ENCODE results near the gene TGFBR3.

Gene TGFBR3

GRCh38 chr1:91806181-91806768 is 79.7 kb downstream of the TGFBR3 start:
- no peak for ATAC-seq (replicated peaks)
- no peak overlapping the region for H3K4me3 Mint-ChIP-seq
- DNase-seq: no peak
- no peaks in the 10 kb centered on the region for H3K27me3 Mint-ChIP-seq
- H3K4me1 Mint-ChIP-seq (ENCODE audit: low read depth in 2 of 2): peaks cover 51 to 62% of the 10 kb centered on the region in 2 donors
- no peaks in the 10 kb centered on the region for H3K9me3 Mint-ChIP-seq
- peaks cover 22% of the 10 kb centered on the region for H3K36me3 Mint-ChIP-seq (ENCODE audit: insufficient read depth)
- peak overlapping the region; percentile 92 to 98 for H3K27ac Mint-ChIP-seq

- DNase-seq (peak; percentile 18 to 33 (median 20)), ATAC-seq (replicated peaks) (no peak)
- Mint-ChIP-seq H3K9me3 (no peaks in the 10 kb centered on the region), H3K27me3 (no peaks in the 10 kb centered on the region), H3K4me3 (peak overlapping the region; percentile 69 to 81), H3K4me1 (ENCODE audit: low read depth in 2 of 2) (peaks cover 48 to 58% of the 10 kb centered on the region in 2 donors), H3K36me3 (ENCODE audit: insufficient read depth) (peaks cover 22% of the 10 kb centered on the region), H3K27ac (peak overlapping the region; percentile 92 to 98)
These were observed 80.6 kb downstream of the TGFBR3 start for GRCh38 chr1:91805311-91805801.

- DNase-seq: peak; percentile 72 to 78 (median 75)
- Mint-ChIP-seq H3K27ac (peak overlapping the region; percentile 92 to 98), H3K4me1 (ENCODE audit: low read depth in 2 of 2) (peaks cover 51 to 55% of the 10 kb centered on the region in 2 donors)
These were observed 81.4 kb downstream of the TGFBR3 start for GRCh38 chr1:91804546-91805023.

DNA sequence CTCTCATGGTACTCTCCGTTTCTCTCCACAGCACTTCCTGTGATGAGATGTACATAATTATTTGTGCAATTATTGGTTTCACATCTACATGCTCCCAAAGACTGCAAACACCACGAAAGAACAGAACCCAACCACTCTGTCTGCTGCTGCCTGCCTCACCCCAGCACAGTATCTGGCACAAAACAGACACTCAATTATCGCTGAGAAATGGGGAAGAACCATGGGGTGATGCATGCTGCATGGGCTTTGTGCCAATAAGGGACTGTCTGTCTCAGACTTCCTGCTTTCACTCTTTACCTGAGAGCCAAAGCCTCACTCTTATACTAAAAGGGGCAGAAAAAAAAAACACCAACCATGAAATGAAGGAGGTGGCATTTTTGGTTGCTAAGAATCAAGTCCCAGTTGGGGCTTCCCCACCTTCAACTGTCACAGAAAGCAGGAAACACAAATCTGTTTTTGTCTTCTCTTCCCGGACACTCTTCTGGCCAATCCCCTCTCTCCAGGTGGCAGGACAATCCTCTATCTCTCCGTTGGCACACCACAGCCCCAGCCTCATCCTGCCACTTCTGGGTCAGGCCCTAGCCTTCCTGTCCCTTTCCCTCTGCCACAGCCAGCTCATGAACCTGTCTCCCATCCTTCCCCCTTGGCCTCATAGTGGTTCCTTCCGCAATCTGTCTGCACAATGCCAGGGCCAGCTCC is 82.0 kb downstream of the TGFBR3 start:
- H3K9me3 Mint-ChIP-seq: no peaks in the 10 kb centered on the region
- peak; percentile 60 for ATAC-seq (replicated peaks)
- no peaks in the 10 kb centered on the region for H3K27me3 Mint-ChIP-seq
- DNase-seq: peak; percentile 71 to 78 (median 72)
- peaks cover 22% of the 10 kb centered on the region for H3K36me3 Mint-ChIP-seq (ENCODE audit: insufficient read depth)
- peaks cover 53 to 55% of the 10 kb centered on the region in 2 donors for H3K4me1 Mint-ChIP-seq (ENCODE audit: low read depth in 2 of 2)
- peak overlapping the region; percentile 69 to 81 for H3K4me3 Mint-ChIP-seq
- peak overlapping the region; percentile 92 to 98 for H3K27ac Mint-ChIP-seq

More at GRCh38 chr1:91804546-91805023, 81.4 kb downstream of the TGFBR3 start:
- H3K27me3 Mint-ChIP-seq: no peaks in the 10 kb centered on the region
- H3K9me3 Mint-ChIP-seq: no peaks in the 10 kb centered on the region
- ATAC-seq (replicated peaks): peak; percentile 69
- peak overlapping the region; percentile 69 to 81 for H3K4me3 Mint-ChIP-seq
- H3K36me3 Mint-ChIP-seq (ENCODE audit: insufficient read depth): peaks cover 22% of the 10 kb centered on the region

DNA sequence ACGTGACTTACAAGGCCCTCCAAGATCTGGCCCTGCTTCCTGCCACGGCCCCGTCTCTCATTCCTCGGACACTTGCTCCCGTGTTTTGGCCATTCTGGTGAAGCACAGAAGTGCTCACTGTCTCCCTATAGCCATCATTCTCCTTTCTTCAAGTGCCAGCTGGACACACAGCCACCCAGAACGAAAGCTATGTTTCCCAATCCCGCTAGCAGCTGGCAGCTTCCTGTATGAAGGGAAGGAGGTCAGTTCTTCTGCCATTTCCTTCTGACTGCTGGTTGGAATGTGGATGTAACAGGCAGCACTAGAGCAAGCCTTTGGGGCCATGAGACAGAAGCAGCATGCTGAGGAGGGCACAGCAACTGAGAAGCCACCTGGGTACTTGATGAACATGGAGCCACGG is 82.8 kb downstream of the TGFBR3 start:
- no peak for DNase-seq
- H3K4me3 Mint-ChIP-seq: peak overlapping the region; percentile 69 to 81

GRCh38 chr1:91801496-91802115 is 84.3 kb downstream of the TGFBR3 start:
- Mint-ChIP-seq H3K27me3 (no peaks in the 10 kb centered on the region), H3K36me3 (ENCODE audit: insufficient read depth) (peaks cover 28% of the 10 kb centered on the region), H3K9me3 (no peaks in the 10 kb centered on the region), H3K4me3 (no peak overlapping the region), H3K27ac (peak overlapping the region; percentile 38 to 92), H3K4me1 (ENCODE audit: low read depth in 2 of 2) (peaks cover 61 to 63% of the 10 kb centered on the region in 2 donors)
- ATAC-seq (replicated peaks) (no peak), DNase-seq (no peak)

More for the DNA sequence above, 82.8 kb downstream of the TGFBR3 start:
- H3K4me1 Mint-ChIP-seq (ENCODE audit: low read depth in 2 of 2): peaks cover 59 to 63% of the 10 kb centered on the region in 2 donors
- H3K9me3 Mint-ChIP-seq: no peaks in the 10 kb centered on the region
- peaks cover 22% of the 10 kb centered on the region for H3K36me3 Mint-ChIP-seq (ENCODE audit: insufficient read depth)
- no peak for ATAC-seq (replicated peaks)
- no peaks in the 10 kb centered on the region for H3K27me3 Mint-ChIP-seq
- H3K27ac Mint-ChIP-seq: peak overlapping the region; percentile 92 to 98

DNA sequence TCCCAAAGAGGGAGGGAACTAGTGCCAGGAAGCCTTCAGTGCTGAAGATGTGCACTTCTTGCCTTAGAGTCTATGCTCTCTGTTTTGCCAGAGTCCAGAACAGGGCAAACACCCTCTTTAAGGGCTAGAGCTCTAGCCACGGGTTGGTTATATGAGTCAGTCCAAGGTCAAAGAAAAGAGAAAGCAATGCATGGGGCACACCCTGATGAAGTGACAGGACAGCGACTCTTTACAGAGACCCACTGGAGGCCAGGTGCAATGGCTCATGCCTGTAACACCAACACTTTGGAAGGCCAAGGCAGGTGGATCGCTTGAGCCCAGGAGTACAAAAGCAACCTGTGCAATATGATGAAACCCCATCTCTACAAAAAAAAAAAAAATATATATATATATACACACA is 86.1 kb downstream of the TGFBR3 start:
- ATAC-seq (replicated peaks) (no peak), DNase-seq (no peak)
- H3K27ac Mint-ChIP-seq: peak overlapping the region; percentile 68 to 73
- no peaks in the 10 kb centered on the region for H3K27me3 Mint-ChIP-seq
- peaks cover 38% of the 10 kb centered on the region for H3K36me3 Mint-ChIP-seq (ENCODE audit: insufficient read depth)
- no peaks in the 10 kb centered on the region for H3K9me3 Mint-ChIP-seq
- H3K4me3 Mint-ChIP-seq: no peak overlapping the region
- H3K4me1 Mint-ChIP-seq (ENCODE audit: low read depth in 2 of 2): peaks cover 51 to 53% of the 10 kb centered on the region in 2 donors

- Mint-ChIP-seq H3K9me3 (no peaks in the 10 kb centered on the region), H3K4me3 (no peak overlapping the region), H3K4me1 (ENCODE audit: low read depth in 2 of 2) (peaks cover 46 to 51% of the 10 kb centered on the region in 2 donors), H3K36me3 (ENCODE audit: insufficient read depth) (peaks cover 34% of the 10 kb centered on the region), H3K27me3 (no peaks in the 10 kb centered on the region), H3K27ac (peak overlapping the region; percentile 68 to 73)
- no peak for ATAC-seq (replicated peaks)
- DNase-seq: no peak
These were observed 86.8 kb downstream of the TGFBR3 start for GRCh38 chr1:91799159-91799558.

- peaks cover 43 to 49% of the 10 kb centered on the region in 2 donors for H3K4me1 Mint-ChIP-seq (ENCODE audit: low read depth in 2 of 2)
- ATAC-seq (replicated peaks): no peak
- H3K4me3 Mint-ChIP-seq: no peak overlapping the region
These were observed 87.2 kb downstream of the TGFBR3 start for GRCh38 chr1:91798740-91799139.

DNA sequence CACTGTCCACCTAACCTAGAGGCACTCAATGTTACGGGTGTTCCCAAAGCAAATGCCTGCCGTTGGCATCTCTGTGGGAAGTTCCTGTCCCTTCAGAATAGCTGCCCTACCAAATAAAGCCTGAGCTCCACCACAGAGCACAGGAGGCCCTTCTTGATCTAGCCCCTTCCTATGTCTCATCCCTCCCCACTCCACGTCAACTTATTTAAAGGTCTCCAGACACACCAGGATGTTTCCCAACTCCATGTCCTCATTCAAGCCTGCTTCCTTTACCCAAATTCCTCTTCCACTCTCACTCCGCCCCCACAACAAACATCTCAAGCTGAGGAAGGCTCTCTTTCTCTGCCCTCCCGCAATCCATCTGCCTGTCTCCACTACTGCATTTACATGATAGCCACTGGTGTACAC is 87.7 kb downstream of the TGFBR3 start:
- Mint-ChIP-seq H3K9me3 (no peaks in the 10 kb centered on the region), H3K4me3 (no peak overlapping the region), H3K27ac (peak overlapping the region; percentile 24 to 68), H3K27me3 (no peaks in the 10 kb centered on the region), H3K36me3 (ENCODE audit: insufficient read depth) (peaks cover 29% of the 10 kb centered on the region), H3K4me1 (ENCODE audit: low read depth in 2 of 2) (peaks cover 39 to 44% of the 10 kb centered on the region in 2 donors)
- no peak for DNase-seq
- ATAC-seq (replicated peaks): no peak

More at GRCh38 chr1:91798740-91799139, 87.2 kb downstream of the TGFBR3 start:
- DNase-seq: no peak
- H3K9me3 Mint-ChIP-seq: no peaks in the 10 kb centered on the region
- H3K27me3 Mint-ChIP-seq: no peaks in the 10 kb centered on the region
- H3K36me3 Mint-ChIP-seq (ENCODE audit: insufficient read depth): peaks cover 33% of the 10 kb centered on the region
- peak overlapping the region; percentile 24 to 68 for H3K27ac Mint-ChIP-seq

DNA sequence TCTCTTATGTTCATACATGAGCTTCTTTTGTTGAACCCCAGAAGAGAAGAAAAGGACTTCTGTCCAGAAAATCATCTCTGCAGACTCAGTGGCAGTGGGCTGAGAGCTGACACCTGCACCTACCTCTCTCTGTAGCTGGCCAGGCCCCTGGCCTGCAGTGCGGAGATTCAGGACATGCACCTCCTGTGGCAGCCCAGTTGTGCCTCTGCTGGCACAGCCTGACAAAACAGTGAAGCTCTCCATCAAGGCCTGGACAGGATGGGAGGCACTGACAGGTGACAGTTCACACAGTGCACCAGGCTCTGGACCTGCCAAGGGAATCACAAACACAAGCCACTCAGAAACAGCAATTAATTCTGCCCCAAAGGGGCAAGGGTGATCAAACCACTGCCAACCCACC is 88.8 kb downstream of the TGFBR3 start:
- peaks cover 34 to 48% of the 10 kb centered on the region in 2 donors for H3K4me1 Mint-ChIP-seq (ENCODE audit: low read depth in 2 of 2)
- ATAC-seq (replicated peaks): no peak
- no peak for DNase-seq
- H3K4me3 Mint-ChIP-seq: no peak overlapping the region
- no peaks in the 10 kb centered on the region for H3K9me3 Mint-ChIP-seq
- H3K36me3 Mint-ChIP-seq (ENCODE audit: insufficient read depth): peaks cover 26% of the 10 kb centered on the region
- no peaks in the 10 kb centered on the region for H3K27me3 Mint-ChIP-seq
- peak overlapping the region in 1 of 2 donors; percentile 57 for H3K27ac Mint-ChIP-seq

DNA sequence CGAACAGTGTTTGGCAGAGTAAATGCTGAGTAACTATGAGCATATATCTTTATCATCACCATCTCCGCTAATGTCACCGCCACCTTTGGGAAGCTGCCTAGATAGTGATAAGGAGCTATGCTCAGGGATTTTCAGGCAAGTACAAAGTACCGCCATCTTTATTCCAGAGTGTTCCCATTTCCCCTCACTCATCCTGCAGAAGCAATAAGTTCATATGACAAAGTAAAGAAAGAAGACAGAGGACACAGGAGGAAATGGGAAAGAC is 89.6 kb downstream of the TGFBR3 start:
- H3K4me1 Mint-ChIP-seq (ENCODE audit: low read depth in 2 of 2): peaks cover 40 to 54% of the 10 kb centered on the region in 2 donors
- no peaks in the 10 kb centered on the region for H3K9me3 Mint-ChIP-seq
- H3K36me3 Mint-ChIP-seq (ENCODE audit: insufficient read depth): peaks cover 26% of the 10 kb centered on the region
- no peak for DNase-seq
- no peak overlapping the region for H3K4me3 Mint-ChIP-seq
- H3K27me3 Mint-ChIP-seq: no peaks in the 10 kb centered on the region
- H3K27ac Mint-ChIP-seq: peak overlapping the region in 1 of 2 donors; percentile 64
- no peak for ATAC-seq (replicated peaks)

DNA sequence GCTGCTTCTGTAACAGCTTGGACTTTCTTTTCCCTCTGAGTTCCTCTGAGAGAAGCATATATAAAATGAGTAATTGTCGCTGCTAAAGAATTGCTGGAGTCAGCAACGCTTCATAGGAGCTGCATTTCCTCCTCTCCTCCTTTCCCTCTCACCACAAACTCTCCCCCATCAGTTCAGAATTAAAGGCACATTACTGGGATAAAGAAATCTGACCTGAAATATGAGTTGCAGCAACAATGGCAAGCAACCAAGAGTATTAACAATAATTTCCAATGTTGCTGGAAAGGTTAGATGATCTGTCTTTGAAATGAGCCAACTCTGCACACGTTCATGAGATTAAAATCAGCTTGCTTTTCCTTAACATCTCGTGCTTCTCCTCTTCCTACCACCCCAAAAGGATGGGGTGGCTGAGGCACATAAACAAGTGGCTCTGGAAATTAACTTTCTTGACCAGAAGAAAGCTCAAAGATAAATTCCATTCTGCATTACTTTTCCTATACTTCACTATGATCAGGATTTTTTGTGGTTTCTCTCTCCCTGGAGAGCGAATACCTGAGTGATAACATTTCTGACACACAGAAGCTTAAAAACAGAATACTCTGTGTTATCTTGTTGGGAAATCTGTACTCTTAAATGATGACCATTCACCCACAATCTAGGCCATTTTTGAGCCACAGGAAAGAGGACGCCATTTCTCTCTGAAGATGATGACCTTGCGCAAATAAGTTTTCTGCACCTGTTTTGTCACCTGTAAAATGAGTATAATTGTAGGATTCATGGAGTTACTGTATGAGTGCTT is 90.2 kb downstream of the TGFBR3 start:
- no peak for DNase-seq
- Mint-ChIP-seq H3K4me1 (ENCODE audit: low read depth in 2 of 2) (peaks cover 43 to 57% of the 10 kb centered on the region in 2 donors), H3K4me3 (no peak overlapping the region), H3K27ac (peak overlapping the region in 1 of 2 donors; percentile 64), H3K9me3 (no peaks in the 10 kb centered on the region), H3K36me3 (ENCODE audit: insufficient read depth) (peaks cover 26% of the 10 kb centered on the region), H3K27me3 (no peaks in the 10 kb centered on the region)
- no peak for ATAC-seq (replicated peaks)

Measured in effector memory CD8-positive, alpha-beta T cell (primary cell).